ENCODE results near the gene ZNF445. TPM values are rescaled to one million over a fixed set of nuclear protein-coding genes. Genes with fewer than 3 reads are reported as not detected.

Gene ZNF445
- total and polyA plus RNA-seq, 2 donors (not counting 3 experiments of a cell fraction or from before 2014, with no cell fraction given) = 2.3 to 17.8 TPM

DNA sequence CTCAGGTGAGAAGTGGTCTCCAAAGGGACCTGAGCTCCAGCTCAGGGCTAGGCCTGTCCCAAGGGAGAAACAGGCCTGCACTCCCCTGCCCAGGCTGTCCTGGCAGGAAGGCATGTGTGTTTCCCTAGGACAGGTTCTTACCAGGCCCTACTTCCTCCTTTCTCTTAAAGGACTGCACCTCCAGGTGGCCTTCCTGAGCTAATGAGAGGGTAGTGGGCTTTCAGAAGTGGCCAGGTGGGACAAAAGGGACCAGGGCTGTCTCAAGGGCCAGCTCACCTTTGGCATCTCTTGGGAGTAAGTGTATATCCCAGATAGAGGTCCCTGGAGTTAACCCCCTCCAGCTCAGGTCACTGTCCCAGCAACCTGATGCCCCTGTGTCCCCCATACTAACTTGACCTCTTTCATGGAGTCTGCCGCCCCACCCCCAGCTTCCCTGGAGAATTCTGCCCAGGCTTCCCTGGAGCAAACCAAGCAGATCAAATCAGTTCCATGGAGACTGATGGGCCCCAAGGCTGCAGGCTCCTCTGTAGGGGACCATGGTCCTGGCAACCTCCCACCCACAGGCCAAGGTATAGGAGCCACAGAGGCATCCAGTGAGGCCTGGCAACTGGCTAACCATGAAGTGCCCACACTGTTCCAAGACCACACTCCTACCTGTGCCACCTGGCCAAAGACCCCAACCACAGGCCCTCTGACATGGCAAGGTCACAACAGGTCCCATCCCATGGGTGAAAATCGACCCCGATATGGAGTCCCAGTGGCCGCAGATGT lies 67.6 kb downstream of the ZNF445 start:
- no peaks in the 10 kb centered on the region for H3K9me1 ChIP-seq (replicated peaks; ENCODE audit: control insufficient read depth, extremely low read depth, insufficient read depth, low read length)
- H3K79me2 ChIP-seq (ENCODE audit: control insufficient read depth, insufficient read depth, low read length) = no peaks in the 10 kb centered on the region
- FAIRE-seq (no peak), DNase-seq (ENCODE audit: low read depth, low spot score) (no peak)
- ChIA-PET CTCF (no interaction called here), POLR2A (no interaction called here)
- no peak overlapping the region for H3K4me3 ChIP-seq (replicated peaks in 1 of 3; ENCODE audit: insufficient read depth in 1 of 3, low read depth in 1 of 3, low read length in 3 of 3)
- no peak overlapping the region for H2AFZ ChIP-seq (ENCODE audit: low read depth, low read length)
- TF ChIP-seq, protein P1, sequence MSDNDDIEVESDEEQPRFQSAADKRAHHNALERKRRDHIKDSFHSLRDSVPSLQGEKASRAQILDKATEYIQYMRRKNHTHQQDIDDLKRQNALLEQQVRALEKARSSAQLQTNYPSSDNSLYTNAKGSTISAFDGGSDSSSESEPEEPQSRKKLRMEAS (IDR thresholded peaks at IDR 0.05; ENCODE audit: insufficient read depth, insufficient read length) = no peak
- no peak for TF ChIP-seq MYC (IDR thresholded peaks at IDR 0.05; ENCODE audit: low read depth, low read length)
- TF ChIP-seq, protein P2, sequence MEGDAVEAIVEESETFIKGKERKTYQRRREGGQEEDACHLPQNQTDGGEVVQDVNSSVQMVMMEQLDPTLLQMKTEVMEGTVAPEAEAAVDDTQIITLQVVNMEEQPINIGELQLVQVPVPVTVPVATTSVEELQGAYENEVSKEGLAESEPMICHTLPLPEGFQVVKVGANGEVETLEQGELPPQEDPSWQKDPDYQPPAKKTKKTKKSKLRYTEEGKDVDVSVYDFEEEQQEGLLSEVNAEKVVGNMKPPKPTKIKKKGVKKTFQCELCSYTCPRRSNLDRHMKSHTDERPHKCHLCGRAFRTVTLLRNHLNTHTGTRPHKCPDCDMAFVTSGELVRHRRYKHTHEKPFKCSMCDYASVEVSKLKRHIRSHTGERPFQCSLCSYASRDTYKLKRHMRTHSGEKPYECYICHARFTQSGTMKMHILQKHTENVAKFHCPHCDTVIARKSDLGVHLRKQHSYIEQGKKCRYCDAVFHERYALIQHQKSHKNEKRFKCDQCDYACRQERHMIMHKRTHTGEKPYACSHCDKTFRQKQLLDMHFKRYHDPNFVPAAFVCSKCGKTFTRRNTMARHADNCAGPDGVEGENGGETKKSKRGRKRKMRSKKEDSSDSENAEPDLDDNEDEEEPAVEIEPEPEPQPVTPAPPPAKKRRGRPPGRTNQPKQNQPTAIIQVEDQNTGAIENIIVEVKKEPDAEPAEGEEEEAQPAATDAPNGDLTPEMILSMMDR (IDR thresholded peaks at IDR 0.05; ENCODE audit: extremely low read depth in 1 of 2, insufficient read depth in 1 of 2, low read depth in 1 of 2, low read length in 2 of 2) = no peak
- TF ChIP-seq EZH2 (IDR thresholded peaks at IDR 0.05; ENCODE audit: borderline replicate concordance, low read depth, low read length, severe bottlenecking) = no peak
- TF ChIP-seq POLR2A (IDR thresholded peaks at IDR 0.05; ENCODE audit: low read depth, low read length) = no peak
- TF ChIP-seq POLR2AphosphoS5 (IDR thresholded peaks at IDR 0.05; ENCODE audit: insufficient read depth, low read depth, low read length) = no peak
- no peak for TF ChIP-seq GATA2 (IDR thresholded peaks at IDR 0.05; ENCODE audit: insufficient read depth, insufficient read length, low read depth, low read length)
- dilution Hi-C loops (cut with MboI; ENCODE audit: extremely low pct_ligation_motif_present, low sequenced_read_pairs) (no loop called here), intact Hi-C loops (cut with micrococcal nuclease) (no loop called here)
- H3K9me3 ChIP-seq (replicated peaks; ENCODE audit: control insufficient read depth, insufficient read depth, low read length) = no peaks in the 10 kb centered on the region
- BruUV-seq (replicated peaks) = no TSS peak
- no peaks in the 10 kb centered on the region for H3K36me3 ChIP-seq (ENCODE audit: control insufficient read depth in 2 of 2, extremely low read depth in 1 of 2, insufficient read depth in 2 of 2, low read length in 2 of 2)
- no peak overlapping the region for H3K27ac ChIP-seq (ENCODE audit: insufficient read depth, low read depth, low read length)
- no peaks in the 10 kb centered on the region for H4K20me1 ChIP-seq (replicated peaks; ENCODE audit: control insufficient read depth, extremely low read depth, insufficient read depth, low read length)
- H3K4me1 ChIP-seq (ENCODE audit: control insufficient read depth, extremely low read depth, insufficient read depth, low read length) = no peaks in the 10 kb centered on the region
- no peak overlapping the region for H3K9ac ChIP-seq (replicated peaks; ENCODE audit: extremely low read depth, insufficient read depth, low read length)
- no peaks in the 10 kb centered on the region for H3K27me3 ChIP-seq (ENCODE audit: control insufficient read depth in 2 of 2, insufficient read depth in 2 of 2, low read length in 2 of 2)
- no peak overlapping the region for H3K4me2 ChIP-seq (ENCODE audit: insufficient read depth, low read length)

Data from endothelial cell of umbilical vein (primary cell).